H1 (cell line): ENCODE results near the gene RXRA.

ENCODE experiments used
- CTCF ChIP-seq, 3 experiments: IDR thresholded peaks; 1 replicate in 2 of 3; 2 replicates in 1 of 3; pipeline versions ENCODE4 v1.5.1 to v1.6.1; 2011; ENCODE audit warnings: low read length in 3 of 3, mild to moderate bottlenecking in 3 of 3, inconsistent platforms in 2 of 3, low read depth in 1 of 3, moderate library complexity in 1 of 3; ENCODE audit not compliant: insufficient read depth in 1 of 3; ENCODE audit errors: control extremely low read depth in 1 of 3
- EZH2 ChIP-seq: fragments of 200-600 bp; sonication (generic); IDR thresholded peaks from 2 replicates; pipeline ENCODE4 v1.7.1; 2012; ENCODE audit warnings: low read depth, mild to moderate bottlenecking, moderate library complexity, low read length, inconsistent platforms; ENCODE audit not compliant: severe bottlenecking
- JUN ChIP-seq: IDR thresholded peaks from 2 replicates; pipeline ENCODE4 v1.6.1; 2011; ENCODE audit warnings: low read depth, mild to moderate bottlenecking, improper control_type of control experiment, low read length
- POLR2A ChIP-seq, 2 experiments: IDR thresholded peaks; 1 replicate in 1 of 2; 2 replicates in 1 of 2; pipeline ENCODE4 v1.6.1; 2011; ENCODE audit warnings: low read depth in 2 of 2, low read length in 2 of 2, mild to moderate bottlenecking in 2 of 2; ENCODE audit errors: control extremely low read depth in 1 of 2
- POLR2AphosphoS5 ChIP-seq: IDR thresholded peaks from 2 replicates; pipeline ENCODE4 v1.6.1; 2011; ENCODE audit warnings: low read depth, low read length

DNA sequence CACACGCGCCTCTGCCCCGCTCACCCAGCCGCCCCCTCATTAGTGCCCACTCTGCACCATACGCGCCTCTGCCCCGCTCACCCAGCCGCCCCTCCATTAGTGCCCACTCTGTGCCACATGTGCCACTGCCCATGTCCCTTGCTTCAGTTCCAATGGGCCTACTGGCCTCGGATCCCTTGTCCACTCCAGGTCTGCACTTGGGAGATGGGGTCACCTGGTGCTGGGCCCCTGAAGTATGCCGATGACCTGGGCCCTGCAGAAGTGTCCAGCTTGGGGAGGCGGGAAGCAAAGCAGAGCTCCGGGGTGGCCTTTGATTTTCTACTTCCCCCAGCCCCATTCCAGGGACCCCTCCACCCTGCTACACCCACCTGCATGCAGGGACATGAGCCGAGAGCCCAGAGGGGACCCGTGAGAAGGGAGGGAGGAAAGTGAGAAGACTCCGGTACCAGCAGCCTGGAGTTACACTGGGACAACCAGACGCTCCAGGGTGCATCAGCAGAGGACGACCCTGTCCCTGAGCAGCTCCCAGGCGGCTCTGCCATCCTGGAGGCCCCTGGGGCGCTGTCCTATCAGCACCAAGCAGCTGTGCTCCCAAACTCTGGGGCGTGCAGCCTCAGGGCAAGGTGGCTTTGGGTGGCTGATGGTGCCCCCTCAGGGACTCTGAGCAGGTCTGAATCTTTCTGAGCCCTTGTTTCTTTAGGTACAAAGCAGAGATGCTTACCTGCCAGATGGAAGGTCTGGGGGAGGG lies 140.8 kb downstream of the RXRA start:
- TF ChIP-seq EZH2 (no peak), POLR2A (IDR thresholded peaks at IDR 0.05; ENCODE audit: control extremely low read depth in 1 of 2, low read depth in 2 of 2, low read length in 2 of 2) (no peak), CTCF (IDR thresholded peaks at IDR 0.05; ENCODE audit: control extremely low read depth in 1 of 3, insufficient read depth in 1 of 3, low read depth in 1 of 3, low read length in 3 of 3) (no peak), POLR2AphosphoS5 (no peak), JUN (no peak)
